K562 (cell line): ENCODE data around the gene NENF. TPM values are rescaled to one million over a fixed set of nuclear protein-coding genes. Genes with fewer than 3 reads are reported as not detected.
A peak's percentile ranks its signal among the peaks of the same experiment; 100 is the strongest.

ENCODE experiments used
- DPF2 ChIP-seq: fragments of 450-650 bp; IDR thresholded peaks from 2 replicates; pipeline ENCODE4 v1.6.1; 2016
- EHMT2 ChIP-seq: fragments of 450-650 bp; IDR thresholded peaks from 2 replicates; pipeline ENCODE4 v1.6.1; 2018; ENCODE audit warnings: antibody characterized with exemption
- EZH2 ChIP-seq: IDR thresholded peaks from 2 replicates; pipeline ENCODE4 v1.6.1; 2012; ENCODE audit warnings: low read depth, mild to moderate bottlenecking, inconsistent platforms, low read length, borderline replicate concordance
- FOXA3 ChIP-seq, 2 experiments: fragments of 450-650 bp in 1 of 2; sonication (generic) in 1 of 2; formaldehyde crosslinking; IDR thresholded peaks in 1 of 2; conservative IDR thresholded peaks in 1 of 2; 2 replicates each; pipeline versions ENCODE4 v1.4.0 to v1.8.0; 2020 to 2022; ENCODE audit warnings: mild to moderate bottlenecking in 2 of 2, missing genetic modification reagents in 1 of 2
- ILF3 ChIP-seq: fragments of 450-650 bp; IDR thresholded peaks from 2 replicates; pipeline ENCODE4 v1.6.1; 2018; ENCODE audit warnings: antibody characterized with exemption, mild to moderate bottlenecking, moderate library complexity, borderline replicate concordance
- L3MBTL2 ChIP-seq: fragments of 450-650 bp; IDR thresholded peaks from 2 replicates; pipeline ENCODE4 v1.6.1; 2016; ENCODE audit warnings: mild to moderate bottlenecking, moderate library complexity
- NFYB ChIP-seq: IDR thresholded peaks from 2 replicates; pipeline ENCODE4 v1.6.1; 2011; ENCODE audit warnings: mild to moderate bottlenecking, moderate library complexity; ENCODE audit not compliant: insufficient read length; ENCODE audit errors: extremely low read depth
- NR0B1 ChIP-seq: fragments of 450-650 bp; IDR thresholded peaks from one replicate; pipeline ENCODE4 v1.6.1; 2018; ENCODE audit warnings: mild to moderate bottlenecking, moderate library complexity; ENCODE audit not compliant: partially characterized antibody
- RFX1 ChIP-seq: fragments of 450-650 bp; IDR thresholded peaks from 2 replicates; pipeline ENCODE4 v1.6.1; 2016; ENCODE audit warnings: mild to moderate bottlenecking, moderate library complexity
- SIX5 ChIP-seq, 2 experiments: IDR thresholded peaks; 2 replicates each; pipeline ENCODE4 v1.6.1; 2011; ENCODE audit warnings: low read length in 2 of 2, borderline replicate concordance in 1 of 2, low read depth in 1 of 2, mild to moderate bottlenecking in 1 of 2, moderate library complexity in 1 of 2; ENCODE audit not compliant: insufficient read depth in 1 of 2
- STAT5A ChIP-seq: IDR thresholded peaks from 2 replicates; pipeline ENCODE4 v1.6.1; 2012; ENCODE audit warnings: low read length, inconsistent platforms, borderline replicate concordance
- ZBTB11 ChIP-seq, 3 experiments: fragments of 200-800 bp in 1 of 3; fragments of 250-450 bp in 1 of 3; fragments of 450-650 bp in 1 of 3; sonication (Bioruptor Pico) in 1 of 3; sonication (Bioruptor generic) in 1 of 3; formaldehyde crosslinking in 1 of 3; IDR thresholded peaks; 2 replicates each; pipeline versions ENCODE4 v1.6.1 to v1.8.0; 2016 to 2022; ENCODE audit warnings: mild to moderate bottlenecking in 2 of 3, missing genetic modification characterization in 2 of 3, missing compliant biosample characterization in 1 of 3, moderate library complexity in 1 of 3
- ZNF212 ChIP-seq: fragments of 450-650 bp; formaldehyde crosslinking; IDR thresholded peaks from 2 replicates; pipeline ENCODE4 v1.4.0; 2020; ENCODE audit warnings: mild to moderate bottlenecking
- ZNF24 ChIP-seq: fragments of 450-650 bp; IDR thresholded peaks from 2 replicates; pipeline ENCODE4 v1.6.1; 2016
- ZNF263 ChIP-seq: sonication (generic); formaldehyde crosslinking; IDR thresholded peaks from 2 replicates; pipeline ENCODE4 v1.8.0; 2022; ENCODE audit warnings: mild to moderate bottlenecking, missing genetic modification reagents, borderline replicate concordance
- ZNF589 ChIP-seq: fragments of 200-800 bp; sonication (Bioruptor generic); IDR thresholded peaks from 2 replicates; pipeline ENCODE4 v1.6.1; 2016; ENCODE audit warnings: low read depth, missing genetic modification characterization, missing compliant biosample characterization
- polyA plus RNA-seq, 8 experiments: library from polyadenylated mRNA; depleted of rRNA in 4 of 8; stranded (reverse) in 5 of 8; unstranded in 3 of 8; fragments of >200 nt; fragmentation: Nextera tagmentation in 2 of 8; fragmentation: Illumina TruSeq in 1 of 8; extraction: Ambion mirVana in 2 of 8; extraction: Trizol in 1 of 8; gene quantifications; 2 replicates each; pipeline versions ENCODE4 v1.2.1 to v1.2.3, GENCODE V29; 2011 to 2014; ENCODE audit warnings: inconsistent platforms in 1 of 8, missing spikeins in 1 of 8
- total RNA-seq, 7 experiments: library from RNA; depleted of rRNA in 6 of 7; stranded (reverse); fragments of >200 nt in 6 of 7; fragmentation: Illumina TruSeq in 2 of 7; extraction: Trizol in 2 of 7; gene quantifications; 2 replicates each; pipeline versions ENCODE4 v1.2.1 to v1.2.3, GENCODE V29; 2011 to 2021; ENCODE audit warnings: low replicate concordance in 1 of 7
- TF ChIP-seq, protein P1 (sequence below): fragments of 200-800 bp; sonication (Bioruptor generic); IDR thresholded peaks from 2 replicates; pipeline ENCODE4 v1.6.1; 2017; ENCODE audit warnings: missing genetic modification characterization, missing compliant biosample characterization
- TF ChIP-seq, protein P2 (sequence below), 3 experiments: IDR thresholded peaks in 2 of 3; conservative IDR thresholded peaks in 1 of 3; 2 replicates each; pipeline ENCODE4 v1.5.1; 2011 to 2012; ENCODE audit warnings: low read length in 3 of 3, mild to moderate bottlenecking in 3 of 3, control low read depth in 2 of 3, improper control_type of control experiment in 1 of 3, inconsistent platforms in 1 of 3, low read depth in 1 of 3, mixed read lengths in 1 of 3, moderate library complexity in 1 of 3; ENCODE audit not compliant: insufficient read depth in 2 of 3

NENF gene
- total and polyA plus RNA-seq, 9 of the 15 experiments (the other 6 are each of a cell fraction or from before 2014, with no cell fraction given), result 6.1 to 100 (median 72.8) TPM

GRCh38 chr1:212452323-212453155 is 19.8 kb downstream of the NENF start (continued):
- TF ChIP-seq, protein P1, sequence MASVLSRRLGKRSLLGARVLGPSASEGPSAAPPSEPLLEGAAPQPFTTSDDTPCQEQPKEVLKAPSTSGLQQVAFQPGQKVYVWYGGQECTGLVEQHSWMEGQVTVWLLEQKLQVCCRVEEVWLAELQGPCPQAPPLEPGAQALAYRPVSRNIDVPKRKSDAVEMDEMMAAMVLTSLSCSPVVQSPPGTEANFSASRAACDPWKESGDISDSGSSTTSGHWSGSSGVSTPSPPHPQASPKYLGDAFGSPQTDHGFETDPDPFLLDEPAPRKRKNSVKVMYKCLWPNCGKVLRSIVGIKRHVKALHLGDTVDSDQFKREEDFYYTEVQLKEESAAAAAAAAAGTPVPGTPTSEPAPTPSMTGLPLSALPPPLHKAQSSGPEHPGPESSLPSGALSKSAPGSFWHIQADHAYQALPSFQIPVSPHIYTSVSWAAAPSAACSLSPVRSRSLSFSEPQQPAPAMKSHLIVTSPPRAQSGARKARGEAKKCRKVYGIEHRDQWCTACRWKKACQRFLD (CRISPR knock-in tag), result no peak
- no peak for TF ChIP-seq ILF3
- no peak for TF ChIP-seq EZH2
- no peak for TF ChIP-seq NR0B1
- TF ChIP-seq FOXA3 (CRISPR knock-in tag; conservative IDR thresholded peaks at IDR 0.05 in 1 of 2, IDR thresholded peaks at IDR 0.05 in 1 of 2), result no peak
- no peak for TF ChIP-seq SIX5 (IDR thresholded peaks at IDR 0.05; ENCODE audit: borderline replicate concordance in 1 of 2, insufficient read depth in 1 of 2, low read depth in 1 of 2, low read length in 2 of 2)
- TF ChIP-seq STAT5A, result no peak
- TF ChIP-seq EHMT2, result no peak
- TF ChIP-seq, protein P2, sequence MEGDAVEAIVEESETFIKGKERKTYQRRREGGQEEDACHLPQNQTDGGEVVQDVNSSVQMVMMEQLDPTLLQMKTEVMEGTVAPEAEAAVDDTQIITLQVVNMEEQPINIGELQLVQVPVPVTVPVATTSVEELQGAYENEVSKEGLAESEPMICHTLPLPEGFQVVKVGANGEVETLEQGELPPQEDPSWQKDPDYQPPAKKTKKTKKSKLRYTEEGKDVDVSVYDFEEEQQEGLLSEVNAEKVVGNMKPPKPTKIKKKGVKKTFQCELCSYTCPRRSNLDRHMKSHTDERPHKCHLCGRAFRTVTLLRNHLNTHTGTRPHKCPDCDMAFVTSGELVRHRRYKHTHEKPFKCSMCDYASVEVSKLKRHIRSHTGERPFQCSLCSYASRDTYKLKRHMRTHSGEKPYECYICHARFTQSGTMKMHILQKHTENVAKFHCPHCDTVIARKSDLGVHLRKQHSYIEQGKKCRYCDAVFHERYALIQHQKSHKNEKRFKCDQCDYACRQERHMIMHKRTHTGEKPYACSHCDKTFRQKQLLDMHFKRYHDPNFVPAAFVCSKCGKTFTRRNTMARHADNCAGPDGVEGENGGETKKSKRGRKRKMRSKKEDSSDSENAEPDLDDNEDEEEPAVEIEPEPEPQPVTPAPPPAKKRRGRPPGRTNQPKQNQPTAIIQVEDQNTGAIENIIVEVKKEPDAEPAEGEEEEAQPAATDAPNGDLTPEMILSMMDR (IDR thresholded peaks at IDR 0.05 in 2 of 3, conservative IDR thresholded peaks at IDR 0.05 in 1 of 3; ENCODE audit: insufficient read depth in 2 of 3, low read depth in 1 of 3, low read length in 3 of 3), result peak; percentile 9 to 18 (median 16); a peak in 1 of 6 replicates
- no peak for TF ChIP-seq DPF2
- peak; percentile 92 for TF ChIP-seq ZNF24
- TF ChIP-seq RFX1, result peak; percentile 64
- TF ChIP-seq ZNF263 (CRISPR knock-in tag), result no peak
- no peak for TF ChIP-seq ZBTB11 (CRISPR knock-in tag; IDR thresholded peaks at IDR 0.05)
- TF ChIP-seq ZNF589 (CRISPR knock-in tag), result no peak
- peak; percentile 46; the same call in 1 of the 2 replicates for TF ChIP-seq L3MBTL2
- TF ChIP-seq ZNF212 (CRISPR knock-in tag), result no peak
- no peak for TF ChIP-seq NFYB
